LoVo (cell line): ENCODE results near the gene CFAP73.
"Not testable (repeated sequence)": the region's sequence is repeated elsewhere in the genome, so short reads cannot be mapped to it uniquely, and the experiment has no call there.

Experiments
- DNase-seq: peaks from one replicate; pipeline ENCODE4 v3.0.0-alpha.2; 2016; ENCODE audit warnings: low spot score

Gene CFAP73

GRCh38 chr12:113119980-113120669 is 29.4 kb upstream of the CFAP73 start:
- DNase-seq, result no peak

- DNase-seq, result no peak
These were observed 28.7 kb upstream of the CFAP73 start for GRCh38 chr12:113120670-113121370.

- no peak for DNase-seq
These were observed 21.7 kb upstream of the CFAP73 start for GRCh38 chr12:113127791-113128199.

- no peak for DNase-seq
These were observed 20.5 kb upstream of the CFAP73 start for GRCh38 chr12:113128802-113129663.

GRCh38 chr12:113129664-113130456 is 19.7 kb upstream of the CFAP73 start:
- no peak for DNase-seq

GRCh38 chr12:113130457-113131135 is 18.9 kb upstream of the CFAP73 start:
- no peak for DNase-seq

- no peak for DNase-seq
These were observed 18.0 kb upstream of the CFAP73 start for GRCh38 chr12:113131556-113131955.

- DNase-seq, result no peak
These were observed 16.5 kb upstream of the CFAP73 start for GRCh38 chr12:113133036-113133435.

- no peak for DNase-seq
These were observed 15.9 kb upstream of the CFAP73 start for GRCh38 chr12:113133666-113134065.

- no peak for DNase-seq
These were observed 15.5 kb upstream of the CFAP73 start for GRCh38 chr12:113134071-113134470.

- DNase-seq, result no peak
These were observed 15.0 kb upstream of the CFAP73 start for GRCh38 chr12:113134521-113134951.

GRCh38 chr12:113135178-113136127 is 14.1 kb upstream of the CFAP73 start, which contains the start of gene RASAL1:
TSS of gene RASAL1 (minus strand) at chr12:113135761. CDS start at chr12:113135462, 299 bp downstream.
- DNase-seq, result peak; percentile 74

GRCh38 chr12:113136128-113136989 is 13.2 kb upstream of the CFAP73 start:
- DNase-seq, result no peak

- DNase-seq, result peak; percentile 58
These were observed 12.5 kb upstream of the CFAP73 start for GRCh38 chr12:113136990-113137511.

GRCh38 chr12:113137861-113138783 is 11.4 kb upstream of the CFAP73 start:
- no peak for DNase-seq

GRCh38 chr12:113138826-113139225 is 10.7 kb upstream of the CFAP73 start:
- no peak for DNase-seq

- no peak for DNase-seq
These were observed 8.8 kb upstream of the CFAP73 start for GRCh38 chr12:113140706-113141105.

GRCh38 chr12:113141716-113142115 is 7.8 kb upstream of the CFAP73 start:
- DNase-seq, result not testable (repeated sequence)
